HUDEP-2 (cell line): ENCODE results near the gene ITGA1.
A peak's percentile ranks its signal among the peaks of the same experiment; 100 is the strongest.
"Not testable (repeated sequence)": the region's sequence is repeated elsewhere in the genome, so short reads cannot be mapped to it uniquely, and the experiment has no call there.

Experiments
- DNase-seq, 76 experiments: peaks; one replicate each; lab custom pipeline; 2025; ENCODE audit not compliant: unreplicated experiment in 76 of 76; lab: John Stamatoyannopoulos, UW

Gene ITGA1

DNA sequence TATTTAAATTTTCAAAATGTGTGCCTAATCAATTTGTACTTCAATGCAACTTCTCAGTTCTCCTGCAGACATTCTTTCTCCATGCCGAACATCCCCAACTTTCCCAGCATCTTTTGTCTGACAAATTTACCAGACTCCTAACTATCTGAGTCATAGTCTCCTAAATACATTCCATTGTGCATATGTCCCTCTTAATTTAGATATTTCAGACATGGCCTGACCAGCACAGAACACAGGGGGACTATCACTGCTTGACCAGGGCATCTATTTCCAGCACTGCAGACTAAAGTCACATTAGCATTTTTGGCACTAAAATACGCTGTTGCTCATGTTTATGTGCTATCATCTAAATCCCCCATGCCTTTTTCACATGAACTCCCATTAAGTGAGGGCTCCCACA lies 71.9 kb downstream of the ITGA1 start:
- DNase-seq: no peak

DNA sequence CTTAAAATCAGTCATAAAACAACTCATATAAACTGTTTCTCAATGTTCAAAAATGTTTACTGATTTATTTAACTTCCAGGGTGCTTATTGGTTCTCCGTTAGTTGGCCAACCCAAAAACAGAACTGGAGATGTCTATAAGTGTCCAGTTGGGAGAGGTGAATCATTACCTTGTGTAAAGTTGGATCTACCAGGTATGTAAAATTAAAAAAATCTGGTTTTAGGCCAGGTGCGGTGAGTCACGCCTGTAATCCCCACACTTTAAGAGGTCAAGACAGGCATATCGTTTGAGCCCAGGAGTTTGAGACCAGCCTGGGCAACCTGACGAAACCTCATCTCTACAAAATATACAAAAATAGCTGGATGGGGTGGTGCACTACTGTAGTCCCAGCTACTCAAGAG lies 73.7 kb downstream of the ITGA1 start:
- no peak for DNase-seq

DNA sequence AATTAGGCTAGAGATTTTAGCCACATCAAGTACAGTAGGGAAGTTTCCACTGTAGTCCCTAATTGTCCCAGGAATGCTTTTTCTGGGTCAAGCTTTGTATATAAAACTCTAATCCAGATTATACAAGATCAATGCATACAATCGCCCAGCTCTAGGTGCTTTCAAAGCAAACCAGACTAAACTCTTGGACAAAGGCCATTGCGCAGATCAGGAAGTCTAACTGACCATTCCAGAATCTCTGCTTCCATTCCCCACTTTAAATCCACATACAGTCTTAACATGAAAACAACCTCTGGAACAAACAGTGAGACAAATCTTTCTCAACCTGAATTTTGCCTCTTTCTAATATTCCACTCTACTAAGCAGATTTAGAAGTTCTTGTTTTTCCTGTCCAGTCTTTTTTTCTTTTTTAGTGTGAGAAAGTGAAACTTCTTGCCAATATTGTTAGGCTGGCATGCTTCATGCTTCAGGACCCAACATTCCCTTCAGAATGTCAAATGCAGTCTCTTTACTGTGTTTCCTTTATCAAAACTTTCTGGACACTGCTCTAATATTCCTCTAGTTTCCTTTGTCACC lies 76.1 kb downstream of the ITGA1 start:
- no peak for DNase-seq

DNA sequence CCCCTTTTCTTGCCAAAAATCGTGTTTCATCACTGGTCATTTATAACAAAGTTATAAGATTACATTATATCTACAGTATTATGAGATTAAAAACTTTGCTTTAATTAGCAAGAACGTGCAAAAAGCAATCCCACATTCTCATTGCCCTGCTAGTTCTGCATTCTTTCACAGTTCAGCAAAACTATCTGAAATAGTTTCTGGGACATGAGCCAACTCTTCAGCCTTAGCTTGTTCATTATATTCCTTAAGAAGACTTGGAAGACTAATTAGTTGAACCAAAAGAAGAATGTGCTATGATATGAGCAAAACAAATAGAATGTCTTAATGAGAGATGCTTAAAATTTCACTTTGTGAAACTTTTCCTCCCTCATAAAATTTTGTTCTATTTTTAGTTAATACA lies 76.7 kb downstream of the ITGA1 start:
- no peak for DNase-seq

DNA sequence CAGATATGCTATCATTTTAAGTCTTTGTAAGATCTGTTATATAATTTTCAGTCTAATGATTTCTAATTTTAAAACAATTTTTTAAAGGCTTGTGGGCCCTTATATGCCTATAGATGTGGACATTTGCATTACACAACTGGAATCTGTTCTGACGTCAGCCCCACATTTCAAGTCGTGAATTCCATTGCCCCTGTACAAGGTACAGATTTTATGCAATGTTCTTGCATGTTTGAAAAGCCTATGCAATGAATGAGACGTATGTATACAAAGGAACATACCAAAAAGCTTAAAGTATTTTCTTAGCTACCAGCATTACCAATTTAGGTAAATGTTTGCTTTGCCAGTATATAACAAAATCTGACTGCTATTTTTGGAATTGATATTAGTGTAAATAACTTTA lies 77.2 kb downstream of the ITGA1 start:
- DNase-seq: no peak

DNA sequence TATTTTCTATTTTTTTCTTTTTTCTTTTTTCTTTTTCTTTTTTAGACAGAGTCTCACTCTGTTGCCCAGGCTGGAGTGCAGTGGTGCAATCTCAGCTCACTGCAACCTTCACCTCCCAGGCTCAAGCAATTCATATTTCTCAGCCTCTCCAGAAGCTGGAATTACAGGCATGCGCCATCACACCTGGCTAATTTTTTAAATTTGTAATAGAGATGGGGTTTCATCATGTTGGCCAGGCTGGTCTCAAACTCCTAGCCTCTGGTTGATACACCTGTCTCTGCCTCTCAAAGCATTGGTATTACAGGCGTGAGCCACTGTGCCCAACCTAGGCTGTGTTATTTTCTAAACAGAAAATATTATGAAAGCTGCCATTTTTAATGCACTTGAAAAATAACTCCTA lies 78.3 kb downstream of the ITGA1 start:
- DNase-seq: not testable (repeated sequence)

DNA sequence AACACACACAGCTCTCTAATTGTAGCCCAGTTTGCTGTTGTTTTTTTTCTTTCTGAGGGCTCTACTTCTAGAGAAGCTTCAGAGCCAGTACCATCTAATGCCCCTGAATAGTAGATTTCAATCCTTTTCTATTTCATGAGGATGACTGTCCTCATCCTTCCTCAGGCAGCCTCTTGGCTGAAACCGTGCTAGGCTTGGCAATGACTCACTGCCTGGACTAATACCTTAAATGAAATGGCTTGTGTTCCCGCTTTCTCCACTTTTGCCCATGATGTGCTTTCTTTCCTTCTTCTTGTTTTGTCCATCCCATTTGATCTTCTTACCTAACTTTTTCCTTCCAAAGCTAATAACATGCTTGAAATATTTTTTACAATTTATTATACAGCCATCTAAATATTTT lies 80.1 kb downstream of the ITGA1 start:
- no peak for DNase-seq

DNA sequence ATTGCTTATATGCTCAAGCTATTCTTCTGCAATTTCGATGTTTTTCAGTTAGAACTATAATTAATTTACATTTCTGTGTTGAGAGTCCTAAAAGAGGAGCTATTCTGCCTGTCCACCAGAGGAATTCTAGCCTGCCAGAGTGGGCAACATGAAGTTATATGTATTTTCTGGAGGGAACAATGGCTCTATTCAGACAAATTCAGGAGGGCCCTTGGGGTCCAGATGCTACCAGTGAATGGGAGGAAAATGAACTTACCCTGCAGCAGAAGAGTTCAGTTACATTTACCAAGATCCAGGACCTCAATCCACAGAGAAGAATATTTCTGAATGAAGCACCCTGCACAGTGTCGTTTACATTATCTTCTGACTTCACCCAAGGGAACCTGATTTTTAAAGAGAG lies 80.7 kb downstream of the ITGA1 start:
- no peak for DNase-seq

DNA sequence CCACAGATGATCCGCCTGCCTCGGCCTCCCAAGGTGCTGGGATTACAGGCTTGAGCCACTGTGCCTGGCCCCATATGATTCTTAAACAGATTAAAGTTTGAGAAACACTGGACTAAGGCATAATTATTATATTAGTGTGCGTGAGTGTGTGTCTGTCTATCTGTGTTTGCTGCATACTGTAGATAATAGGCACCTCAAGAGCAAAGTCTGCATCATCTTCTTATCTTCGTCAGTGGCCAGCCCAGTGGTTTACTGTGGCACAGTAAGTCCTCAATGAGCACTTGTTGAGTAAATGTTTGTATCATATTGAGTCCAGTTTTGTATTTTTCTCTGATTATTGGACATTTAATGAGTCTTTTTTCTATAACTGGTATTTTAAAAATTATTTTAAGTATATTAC lies 81.7 kb downstream of the ITGA1 start:
- peak in 7 of 76 experiments; percentile 1 to 39 (median 26) for DNase-seq

DNA sequence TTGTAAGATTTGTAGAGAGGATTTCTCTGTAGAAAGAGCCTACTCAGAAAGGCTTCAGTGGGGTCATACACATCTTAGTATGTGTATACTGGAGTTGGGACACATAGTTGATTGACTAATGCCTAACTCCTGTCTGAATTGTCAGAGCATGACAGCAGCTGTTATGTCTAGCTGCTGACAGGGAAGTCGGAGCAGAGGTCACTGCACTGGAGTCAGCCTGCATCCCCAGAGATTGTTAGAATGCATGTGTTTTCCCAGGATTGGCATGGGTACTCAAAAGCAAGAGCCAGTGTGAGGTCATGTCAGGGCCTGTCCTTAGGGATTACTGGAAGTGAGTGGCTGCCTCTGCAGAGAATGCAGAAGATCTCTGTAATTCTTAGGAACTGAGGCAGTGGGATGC lies 82.7 kb downstream of the ITGA1 start:
- DNase-seq: no peak

DNA sequence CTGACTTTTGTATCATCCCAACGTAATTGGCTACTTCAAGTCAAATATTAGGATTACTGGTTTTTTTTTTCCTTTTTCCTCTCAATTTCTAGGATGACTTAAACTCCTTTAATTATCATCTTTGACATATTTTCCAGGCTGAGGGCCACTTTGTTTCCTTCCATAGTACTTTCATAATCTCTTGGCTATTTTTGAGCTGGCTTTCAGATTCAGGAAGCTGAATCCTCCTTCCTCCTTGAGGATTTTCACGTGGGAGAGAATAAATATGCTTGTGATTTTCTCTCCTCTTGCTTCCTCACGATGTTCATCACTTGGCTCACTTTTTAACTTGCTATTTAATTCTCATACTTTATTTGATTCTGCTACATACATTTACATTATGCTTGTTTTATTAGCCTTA lies 88.1 kb downstream of the ITGA1 start:
- no peak for DNase-seq

DNA sequence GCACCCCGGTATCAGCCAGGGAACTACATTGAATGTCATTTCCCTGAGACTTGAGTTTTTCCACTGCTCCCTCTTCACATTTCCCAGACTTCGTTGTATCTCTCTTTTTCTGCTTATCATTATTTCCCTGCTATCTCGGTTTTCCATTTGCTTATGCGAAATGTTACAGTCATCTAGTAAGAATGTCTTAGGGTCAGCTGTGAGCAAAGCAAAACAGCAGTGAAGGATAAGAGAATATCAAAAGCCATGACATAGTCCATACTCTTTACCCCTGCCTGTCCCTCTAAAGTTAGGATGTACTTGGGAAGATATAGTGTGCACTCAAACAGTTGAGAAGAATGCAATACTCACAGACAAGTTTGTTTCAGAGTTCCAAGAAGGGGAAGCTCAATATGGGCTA lies 88.7 kb downstream of the ITGA1 start:
- no peak for DNase-seq

DNA sequence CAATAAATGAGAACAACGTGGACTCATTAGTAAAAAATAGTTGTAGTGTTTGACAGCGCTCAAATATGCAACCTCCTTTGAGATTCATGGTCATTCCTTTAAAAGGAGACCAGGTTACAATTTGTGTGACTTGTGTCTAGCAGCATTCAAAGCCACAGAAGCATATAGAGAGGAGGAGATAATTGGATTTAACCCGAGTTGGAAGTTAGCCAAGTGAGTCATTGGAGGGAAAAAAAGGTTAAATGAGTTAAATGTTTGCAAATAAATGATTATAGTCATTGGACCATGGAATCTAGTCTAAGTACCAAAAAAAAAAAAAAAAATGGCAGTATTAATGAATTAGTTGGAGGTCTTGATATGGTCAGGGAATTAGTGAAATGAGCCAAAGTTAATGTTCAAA lies 90.9 kb downstream of the ITGA1 start:
- no peak for DNase-seq

DNA sequence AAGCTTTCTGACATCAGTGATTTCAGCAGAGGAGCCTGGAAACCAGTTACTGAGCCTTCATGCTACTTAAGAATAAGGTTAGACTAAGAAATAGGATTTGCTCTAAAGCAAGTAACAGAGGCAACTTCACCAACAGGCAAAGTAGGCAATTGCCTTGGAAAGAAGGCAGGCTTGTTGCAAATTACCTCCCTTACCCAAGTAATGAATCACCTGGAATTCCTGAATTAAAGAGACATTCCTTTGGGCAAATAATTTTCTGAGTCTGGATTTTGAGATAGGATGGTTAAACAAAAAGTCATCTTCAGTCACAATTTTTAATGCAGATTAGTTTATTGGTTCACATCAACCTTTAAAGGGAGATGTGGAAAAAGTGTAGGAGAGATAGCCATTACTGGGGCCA lies 92.8 kb downstream of the ITGA1 start:
- no peak for DNase-seq

DNA sequence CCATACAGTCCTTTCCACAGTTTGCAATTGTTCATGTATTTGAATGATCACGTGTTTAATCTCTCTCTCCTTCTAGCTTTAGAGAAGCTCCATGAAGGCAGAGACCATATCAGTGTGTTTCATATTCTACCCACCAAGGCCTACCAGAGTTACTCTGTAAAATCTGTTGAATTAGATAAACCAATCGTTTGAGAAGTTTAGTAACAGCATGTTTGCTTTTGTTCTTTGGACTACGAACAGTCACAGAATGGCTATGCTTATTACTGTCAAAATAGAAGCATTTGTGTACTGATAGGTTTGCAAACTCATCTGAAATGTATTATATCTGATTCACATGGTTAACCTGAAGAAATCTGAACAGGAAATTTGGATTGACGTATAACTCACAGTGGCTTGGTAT lies 93.8 kb downstream of the ITGA1 start:
- no peak for DNase-seq

DNA sequence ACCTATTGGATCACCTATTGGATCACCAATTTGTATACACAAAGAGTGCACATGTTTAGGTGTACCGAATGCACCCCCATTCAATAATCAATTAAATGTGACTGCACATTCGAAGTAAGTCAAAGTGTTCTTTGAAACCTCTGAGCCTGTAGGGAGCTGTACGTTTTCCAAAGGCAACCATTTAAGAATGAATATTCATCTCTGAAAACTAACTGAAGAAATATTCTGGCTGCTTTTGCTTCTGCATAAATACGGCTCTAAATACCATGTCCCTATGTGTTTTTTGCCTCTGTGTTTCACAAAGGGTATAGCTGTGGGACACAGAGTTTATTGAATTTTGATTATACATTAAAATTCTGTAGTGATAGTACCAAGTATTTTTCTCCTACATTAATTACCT lies 95.4 kb downstream of the ITGA1 start:
- no peak for DNase-seq

DNA sequence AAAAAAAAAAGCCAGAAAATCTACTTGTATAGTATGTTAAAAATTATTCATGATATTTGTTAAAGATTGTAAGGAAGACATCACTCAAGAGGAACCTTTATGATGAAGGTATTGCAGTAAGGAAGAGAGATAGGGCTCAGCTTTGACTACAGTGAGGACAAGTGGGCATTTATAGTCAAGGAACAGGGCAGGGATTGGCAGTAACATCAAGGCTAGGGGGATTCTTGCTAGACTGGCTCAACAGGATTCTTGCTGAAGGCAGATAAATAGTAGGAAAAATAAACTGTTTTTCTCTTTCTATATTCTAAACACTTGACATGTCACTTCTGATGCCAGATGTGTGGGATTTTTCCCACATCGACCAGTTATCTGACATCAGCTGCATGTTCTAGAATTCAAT lies 96.7 kb downstream of the ITGA1 start:
- no peak for DNase-seq

DNA sequence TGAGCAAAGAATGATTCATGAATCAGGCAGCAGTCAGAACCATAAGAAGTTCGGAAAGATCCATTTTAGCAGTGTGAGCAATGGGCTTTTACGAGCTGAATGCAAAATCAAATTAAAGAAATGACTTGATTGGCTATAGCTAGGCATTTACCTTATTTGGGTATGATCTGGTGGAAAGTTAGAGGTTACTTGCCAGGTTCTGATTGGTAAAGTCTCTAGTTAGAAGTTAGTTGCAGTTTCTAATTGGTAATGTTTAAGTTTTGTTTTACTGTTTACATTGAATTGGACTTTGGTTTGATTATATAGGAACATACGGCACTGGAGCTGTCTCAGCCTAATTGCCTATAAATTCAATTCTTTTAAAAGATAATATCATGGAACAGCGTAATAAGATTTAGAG lies 97.9 kb downstream of the ITGA1 start:
- DNase-seq: no peak

DNA sequence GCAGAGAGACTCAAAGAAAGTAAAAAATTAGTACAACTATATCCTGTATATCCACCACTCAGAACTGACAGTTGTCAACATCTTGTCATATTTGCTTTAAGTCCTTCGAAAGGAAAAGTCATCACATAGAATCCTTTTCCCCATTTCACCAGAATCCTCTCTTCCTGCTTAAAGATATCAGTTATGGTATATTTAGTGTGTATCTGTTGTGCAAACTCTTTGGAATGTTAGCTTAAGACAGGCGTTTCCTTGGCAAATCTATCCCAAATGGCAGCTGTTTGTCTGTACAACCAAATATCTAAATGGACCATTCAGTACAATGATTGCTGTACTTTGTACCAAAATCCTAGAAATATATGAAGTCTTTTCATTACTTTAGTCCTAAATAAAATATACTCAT lies 98.5 kb downstream of the ITGA1 start:
- no peak for DNase-seq

DNA sequence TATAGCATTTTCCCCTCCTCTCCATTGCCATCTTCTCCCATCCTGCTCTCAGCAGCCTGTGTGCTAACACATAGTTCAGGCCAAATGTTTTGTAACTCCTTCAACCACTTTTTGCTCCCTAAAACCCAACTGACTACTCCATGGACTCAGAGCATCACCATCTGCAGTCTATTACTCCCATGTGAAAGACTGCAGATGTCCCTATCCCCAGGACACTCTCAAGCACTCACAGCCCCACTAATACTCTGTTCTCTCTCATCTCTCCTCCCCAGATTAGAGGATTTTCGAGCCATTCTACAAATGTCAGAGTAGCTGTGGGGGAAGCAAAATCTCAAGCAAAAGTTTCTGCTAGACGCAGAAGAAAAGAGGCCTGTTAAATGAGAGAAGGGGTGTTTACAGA lies 99.3 kb downstream of the ITGA1 start:
- no peak for DNase-seq

DNA sequence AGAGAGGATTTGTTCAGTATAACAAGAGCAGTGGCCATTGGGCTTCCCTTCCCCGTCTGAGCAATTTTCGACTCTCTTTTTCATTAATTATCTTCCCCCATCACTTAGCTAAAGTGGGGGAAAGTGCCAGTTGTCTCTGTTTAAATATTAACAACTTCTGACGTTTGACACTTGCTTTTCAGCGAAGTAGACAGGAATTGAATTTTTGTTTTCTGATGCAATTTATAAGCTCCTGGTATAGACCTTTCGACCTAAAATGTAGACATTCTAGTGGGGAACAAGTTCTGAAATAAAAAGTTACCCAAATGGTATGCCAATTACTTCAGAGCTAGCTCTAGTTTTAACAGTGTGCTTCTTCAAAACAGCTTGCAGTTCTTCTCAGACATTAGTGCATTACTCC lies 100.6 kb downstream of the ITGA1 start:
- DNase-seq: no peak

DNA sequence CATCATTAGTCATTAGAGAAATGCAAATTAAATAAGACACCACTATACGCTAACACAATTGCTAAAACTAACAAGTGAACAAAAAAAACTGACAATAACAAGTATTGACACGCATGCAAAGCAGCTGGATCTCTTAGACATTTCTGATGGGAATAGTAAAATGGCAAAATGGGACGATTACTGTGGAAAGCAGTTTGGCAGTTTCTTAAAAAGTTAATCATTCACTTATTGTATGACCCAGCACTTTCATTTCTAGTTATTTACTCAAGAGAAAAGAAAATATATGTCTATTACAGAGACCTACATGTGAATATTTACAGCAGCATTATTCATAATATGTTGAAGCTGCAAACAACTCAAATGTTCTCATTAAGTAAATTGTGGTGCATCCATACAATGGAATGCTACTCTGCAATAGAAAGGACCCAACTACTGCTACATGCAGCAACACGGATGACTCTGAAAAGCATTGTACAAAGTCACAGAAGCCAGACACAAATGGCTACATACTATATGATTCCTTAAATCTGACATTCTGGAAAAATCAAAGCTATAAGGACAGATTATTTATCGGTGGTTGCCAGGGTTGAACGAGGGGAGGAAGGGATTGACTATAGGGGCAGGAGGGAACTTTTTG lies 104.6 kb downstream of the ITGA1 start:
- no peak for DNase-seq

DNA sequence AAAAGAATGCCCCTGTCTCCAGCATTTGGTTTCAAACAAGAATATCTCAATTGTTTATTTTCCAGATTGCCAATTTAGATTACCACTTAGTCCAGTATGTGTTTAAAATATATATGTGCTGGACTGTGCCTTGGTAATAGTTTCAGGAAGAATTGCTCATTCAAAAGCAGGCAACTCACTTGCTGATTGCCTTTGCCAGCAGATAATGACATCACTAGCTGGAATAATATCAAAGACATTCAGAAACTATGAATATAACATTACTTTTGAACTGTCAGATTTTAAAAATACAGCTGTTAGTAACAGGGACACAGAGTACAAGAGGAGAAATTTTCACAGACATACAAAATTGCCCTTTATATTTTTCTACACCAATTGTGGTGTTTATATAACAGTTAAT lies 105.4 kb downstream of the ITGA1 start:
- no peak for DNase-seq
